ENCODE data around the gene SLC25A21.

The SLC25A21 gene

GRCh38 chr14:36975834-36976233 lies 196.6 kb downstream of the SLC25A21 start:
- DNase-seq (ENCODE audit: low read depth) = no peak
- no peak overlapping the region for H3K4me3 ChIP-seq (ENCODE audit: low read depth, low read length)
- TF ChIP-seq CTCF (IDR thresholded peaks at IDR 0.05; ENCODE audit: low read depth, low read length, missing control alignments) = no peak

- no peak for DNase-seq (ENCODE audit: low read depth)
- no peak overlapping the region for H3K4me3 ChIP-seq (ENCODE audit: low read depth, low read length)
- TF ChIP-seq CTCF (IDR thresholded peaks at IDR 0.05; ENCODE audit: low read depth, low read length, missing control alignments) = no peak
Observed at GRCh38 chr14:36974985-36975384, 197.4 kb downstream of the SLC25A21 start.

- no peak for TF ChIP-seq CTCF (IDR thresholded peaks at IDR 0.05; ENCODE audit: low read depth, low read length, missing control alignments)
Observed at GRCh38 chr14:36973806-36974442, 198.5 kb downstream of the SLC25A21 start.

GRCh38 chr14:36971263-36971855 lies 201.0 kb downstream of the SLC25A21 start:
- TF ChIP-seq CTCF (IDR thresholded peaks at IDR 0.05; ENCODE audit: low read depth, low read length, missing control alignments) = no peak
- no peak for DNase-seq (ENCODE audit: low read depth)

More at GRCh38 chr14:36973806-36974442, 198.5 kb downstream of the SLC25A21 start:
- no peak for DNase-seq (ENCODE audit: low read depth)
- no peak overlapping the region for H3K4me3 ChIP-seq (ENCODE audit: low read depth, low read length)

GRCh38 chr14:36967892-36968555 lies 204.4 kb downstream of the SLC25A21 start:
- no peak for DNase-seq (ENCODE audit: low read depth)
- no peak overlapping the region for H3K4me3 ChIP-seq (ENCODE audit: low read depth, low read length)
- no peak for TF ChIP-seq CTCF (IDR thresholded peaks at IDR 0.05; ENCODE audit: low read depth, low read length, missing control alignments)

More at GRCh38 chr14:36971263-36971855, 201.0 kb downstream of the SLC25A21 start:
- H3K4me3 ChIP-seq (ENCODE audit: low read depth, low read length) = no peak overlapping the region

GRCh38 chr14:36955967-36956366 lies 216.4 kb downstream of the SLC25A21 start:
- DNase-seq (ENCODE audit: low read depth) = no peak
- TF ChIP-seq CTCF (IDR thresholded peaks at IDR 0.05; ENCODE audit: low read depth, low read length, missing control alignments) = no peak
- no peak overlapping the region for H3K4me3 ChIP-seq (ENCODE audit: low read depth, low read length)

Measured in GM12864 (cell line).